ENCODE measurements around the gene GJD4. TPM values are rescaled to one million over a fixed set of nuclear protein-coding genes. Genes with fewer than 3 reads are reported as not detected.
A peak's percentile ranks its signal among the peaks of the same experiment; 100 is the strongest.

GJD4 gene
- total and polyA plus RNA-seq, 2 of the 4 experiments (the other 2 are of a cell fraction), result not detected

GRCh38 chr10:35562427-35562826 is 42.7 kb upstream of the GJD4 start:
- no peak overlapping the region for H2AK9ac ChIP-seq (replicated peaks; ENCODE audit: low read depth, low read length, poor library complexity)
- no TSS peak for BruUV-seq (replicated peaks)
- POLR2A ChIA-PET (ENCODE audit: unreplicated experiment), result no interaction called here
- no peak overlapping the region for H3K14ac ChIP-seq (replicated peaks; ENCODE audit: low read depth, low read length)
- no peak overlapping the region for H3K4me2 ChIP-seq (ENCODE audit: low read depth, low read length)
- no peak overlapping the region for H3K4me3 ChIP-seq (ENCODE audit: insufficient read depth, low read depth, low read length)
- DNase-seq (no peak), ATAC-seq (ENCODE audit: low read depth) (no peak)
- no peak overlapping the region for H4K91ac ChIP-seq (ENCODE audit: insufficient read depth, low read depth, low read length)
- H4K5ac ChIP-seq (ENCODE audit: low read depth, low read length), result no peak overlapping the region
- peaks cover 8 to 55% of the 10 kb centered on the region in 2 experiments; a peak in 3 of 4 replicates for H3K79me1 ChIP-seq (ENCODE audit: low read depth in 1 of 2, low read length in 2 of 2)
- CTCF ChIA-PET, result interaction anchor here (0.5 to 1.7 kb wide), 8 partner anchors 10 to 1271 kb away, joined by 3 to 9 read pairs (median 4); no protein-coding TSS in a partner anchor
- H3K36me3 ChIP-seq (ENCODE audit: control insufficient read depth, insufficient read depth, low read length), result peaks cover 23% of the 10 kb centered on the region
- H2BK120ac ChIP-seq (ENCODE audit: low read depth, low read length), result no peak overlapping the region
- TF ChIP-seq, protein P1, sequence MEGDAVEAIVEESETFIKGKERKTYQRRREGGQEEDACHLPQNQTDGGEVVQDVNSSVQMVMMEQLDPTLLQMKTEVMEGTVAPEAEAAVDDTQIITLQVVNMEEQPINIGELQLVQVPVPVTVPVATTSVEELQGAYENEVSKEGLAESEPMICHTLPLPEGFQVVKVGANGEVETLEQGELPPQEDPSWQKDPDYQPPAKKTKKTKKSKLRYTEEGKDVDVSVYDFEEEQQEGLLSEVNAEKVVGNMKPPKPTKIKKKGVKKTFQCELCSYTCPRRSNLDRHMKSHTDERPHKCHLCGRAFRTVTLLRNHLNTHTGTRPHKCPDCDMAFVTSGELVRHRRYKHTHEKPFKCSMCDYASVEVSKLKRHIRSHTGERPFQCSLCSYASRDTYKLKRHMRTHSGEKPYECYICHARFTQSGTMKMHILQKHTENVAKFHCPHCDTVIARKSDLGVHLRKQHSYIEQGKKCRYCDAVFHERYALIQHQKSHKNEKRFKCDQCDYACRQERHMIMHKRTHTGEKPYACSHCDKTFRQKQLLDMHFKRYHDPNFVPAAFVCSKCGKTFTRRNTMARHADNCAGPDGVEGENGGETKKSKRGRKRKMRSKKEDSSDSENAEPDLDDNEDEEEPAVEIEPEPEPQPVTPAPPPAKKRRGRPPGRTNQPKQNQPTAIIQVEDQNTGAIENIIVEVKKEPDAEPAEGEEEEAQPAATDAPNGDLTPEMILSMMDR (conservative IDR thresholded peaks at IDR 0.05; ENCODE audit: low read depth, low read length), result no peak
- TF ChIP-seq SMC3 (IDR thresholded peaks at IDR 0.05; ENCODE audit: low read depth, low read length) (no peak), BHLHE40 (IDR thresholded peaks at IDR 0.05; ENCODE audit: low read depth, low read length) (no peak), NFE2L2 (IDR thresholded peaks at IDR 0.05; ENCODE audit: low read depth, low read length) (no peak), MAFK (IDR thresholded peaks at IDR 0.05; ENCODE audit: low read depth, low read length) (no peak), RCOR1 (IDR thresholded peaks at IDR 0.05; ENCODE audit: insufficient replicate concordance, low read length) (no peak), FOS (IDR thresholded peaks at IDR 0.05; ENCODE audit: low read depth, low read length) (no peak), MXI1 (IDR thresholded peaks at IDR 0.05; ENCODE audit: borderline replicate concordance, low read depth, low read length) (no peak)
- TF ChIP-seq, protein P2, sequence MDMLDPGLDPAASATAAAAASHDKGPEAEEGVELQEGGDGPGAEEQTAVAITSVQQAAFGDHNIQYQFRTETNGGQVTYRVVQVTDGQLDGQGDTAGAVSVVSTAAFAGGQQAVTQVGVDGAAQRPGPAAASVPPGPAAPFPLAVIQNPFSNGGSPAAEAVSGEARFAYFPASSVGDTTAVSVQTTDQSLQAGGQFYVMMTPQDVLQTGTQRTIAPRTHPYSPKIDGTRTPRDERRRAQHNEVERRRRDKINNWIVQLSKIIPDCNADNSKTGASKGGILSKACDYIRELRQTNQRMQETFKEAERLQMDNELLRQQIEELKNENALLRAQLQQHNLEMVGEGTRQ (IDR thresholded peaks at IDR 0.05; ENCODE audit: low read depth, low read length), result no peak
- H3K23ac ChIP-seq (ENCODE audit: low read depth, low read length), result no peak overlapping the region
- no peaks in the 10 kb centered on the region for H3K9me3 ChIP-seq (ENCODE audit: control insufficient read depth, insufficient read depth, low read length)
- no peak overlapping the region for H3K56ac ChIP-seq (ENCODE audit: extremely low read depth, insufficient read depth, low read length)
- H4K20me1 ChIP-seq (ENCODE audit: insufficient read depth, low read length), result 0 out of 2 replicates have a peak, but pooled peaks cover 6% of the 10 kb centered on the region
- no peak overlapping the region for H2BK15ac ChIP-seq (ENCODE audit: low read depth, low read length)
- H3K9ac ChIP-seq (ENCODE audit: low read depth, low read length), result no peak overlapping the region
- H2BK20ac ChIP-seq (ENCODE audit: low read depth, low read length), result no peak overlapping the region
- H4K8ac ChIP-seq (ENCODE audit: low read depth in 2 of 2, low read length in 2 of 2), result no peak overlapping the region
- 100% methylated on average over 1 of the region's 1 CpG; no CpG with 5 or more reads in 1 of the 2 experiments for WGBS, 2 experiments (ENCODE audit: extremely low coverage in 2 of 2, insufficient read length in 1 of 2)
- H3K27me3 ChIP-seq (ENCODE audit: control insufficient read depth, insufficient read depth, low read length), result no peaks in the 10 kb centered on the region
- in situ Hi-C loops (cut with MboI; ENCODE audit: low sequenced_read_pairs) (loop anchor here (10.0 to 25.0 kb wide), 2 partner anchors 328 to 450 kb away; no protein-coding TSS in a partner anchor), dilution Hi-C loops (cut with HindIII; ENCODE audit: low sequenced_read_pairs, unreplicated experiment) (no loop called here), intact Hi-C loops (cut with micrococcal nuclease) (loop anchor here (2.0 to 10.0 kb wide), 3 partner anchors 224 to 438 kb away; partner anchors contain the start of gene CREM)
- no peak overlapping the region for H3K4ac ChIP-seq (ENCODE audit: low read depth, low read length)
- no peak overlapping the region for H3K18ac ChIP-seq (ENCODE audit: low read depth, low read length)
- H2AFZ ChIP-seq (replicated peaks; ENCODE audit: low read length, poor library complexity), result no peak overlapping the region
- no peak overlapping the region for H2BK5ac ChIP-seq (ENCODE audit: low read depth, low read length, poor library complexity, severe bottlenecking)
- H3K4me1 ChIP-seq (ENCODE audit: control insufficient read depth, insufficient read depth, low read length), result peaks cover 6% of the 10 kb centered on the region
- H2AK5ac ChIP-seq (ENCODE audit: low read depth, low read length), result peak overlapping the region; percentile 55; the same call in 1 of the 2 replicates
- peaks cover 12% of the 10 kb centered on the region for H3K9me1 ChIP-seq (ENCODE audit: insufficient read depth, low read length)
- H3K27ac ChIP-seq (ENCODE audit: insufficient read depth, low read length), result no peak overlapping the region
